Measurements from ENCODE around the gene CLCN6.
A peak's percentile ranks its signal among the peaks of the same experiment; 100 is the strongest.

DNA sequence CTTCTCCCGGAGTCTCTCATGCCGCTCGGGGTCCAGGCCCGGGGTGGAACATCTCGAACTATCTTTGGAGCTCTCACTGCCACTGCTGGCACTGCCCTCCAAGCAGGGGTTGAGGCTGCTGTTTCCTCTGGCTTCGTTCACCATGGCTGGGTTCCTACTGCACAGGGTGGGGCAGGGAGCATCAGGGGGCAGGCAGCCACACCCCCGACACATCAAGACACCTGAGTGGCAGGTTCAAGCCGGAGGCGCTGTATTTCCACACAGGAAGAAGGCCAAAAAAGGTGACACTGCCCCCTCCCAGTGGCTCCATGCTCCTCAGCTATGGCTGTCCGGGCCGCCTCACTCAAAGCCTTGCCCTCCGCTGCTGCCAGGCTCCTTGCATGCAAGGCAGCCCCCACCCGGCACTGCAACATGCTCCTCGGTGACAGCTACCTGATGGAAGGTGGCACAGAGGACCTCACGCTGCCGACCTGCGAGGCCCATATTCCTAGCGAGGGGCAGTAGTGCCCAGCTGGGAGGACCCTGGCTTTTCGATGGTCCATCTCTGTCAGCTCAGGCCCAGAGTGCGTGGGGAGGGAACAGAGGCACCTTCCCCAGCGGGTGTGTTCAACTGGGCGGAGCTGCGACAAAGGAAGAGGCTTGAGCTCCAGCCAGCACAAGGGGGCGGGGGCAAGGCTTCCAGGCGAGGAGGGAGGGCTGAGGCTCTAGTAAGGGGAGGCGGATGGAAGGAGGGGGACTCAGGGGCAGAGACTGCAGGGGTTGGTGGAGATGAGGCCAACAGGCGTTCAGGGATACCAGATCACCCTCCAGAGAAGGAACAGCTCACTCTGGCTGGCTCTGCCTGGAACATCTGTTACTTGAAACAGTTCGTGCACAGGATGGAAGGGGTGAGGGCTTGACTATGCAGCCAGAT lies 2.8 kb upstream of the CLCN6 start:
- TF ChIP-seq, protein P1, sequence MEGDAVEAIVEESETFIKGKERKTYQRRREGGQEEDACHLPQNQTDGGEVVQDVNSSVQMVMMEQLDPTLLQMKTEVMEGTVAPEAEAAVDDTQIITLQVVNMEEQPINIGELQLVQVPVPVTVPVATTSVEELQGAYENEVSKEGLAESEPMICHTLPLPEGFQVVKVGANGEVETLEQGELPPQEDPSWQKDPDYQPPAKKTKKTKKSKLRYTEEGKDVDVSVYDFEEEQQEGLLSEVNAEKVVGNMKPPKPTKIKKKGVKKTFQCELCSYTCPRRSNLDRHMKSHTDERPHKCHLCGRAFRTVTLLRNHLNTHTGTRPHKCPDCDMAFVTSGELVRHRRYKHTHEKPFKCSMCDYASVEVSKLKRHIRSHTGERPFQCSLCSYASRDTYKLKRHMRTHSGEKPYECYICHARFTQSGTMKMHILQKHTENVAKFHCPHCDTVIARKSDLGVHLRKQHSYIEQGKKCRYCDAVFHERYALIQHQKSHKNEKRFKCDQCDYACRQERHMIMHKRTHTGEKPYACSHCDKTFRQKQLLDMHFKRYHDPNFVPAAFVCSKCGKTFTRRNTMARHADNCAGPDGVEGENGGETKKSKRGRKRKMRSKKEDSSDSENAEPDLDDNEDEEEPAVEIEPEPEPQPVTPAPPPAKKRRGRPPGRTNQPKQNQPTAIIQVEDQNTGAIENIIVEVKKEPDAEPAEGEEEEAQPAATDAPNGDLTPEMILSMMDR (tag by site-specific recombination; IDR thresholded peaks at IDR 0.05) = no peak
- no peak for TF ChIP-seq MEIS1 (CRISPR knock-in tag; IDR thresholded peaks at IDR 0.05; ENCODE audit: borderline replicate concordance)
- TF ChIP-seq ZNF24 (tag by site-specific recombination; IDR thresholded peaks at IDR 0.05) = no peak
- TF ChIP-seq, protein P2, sequence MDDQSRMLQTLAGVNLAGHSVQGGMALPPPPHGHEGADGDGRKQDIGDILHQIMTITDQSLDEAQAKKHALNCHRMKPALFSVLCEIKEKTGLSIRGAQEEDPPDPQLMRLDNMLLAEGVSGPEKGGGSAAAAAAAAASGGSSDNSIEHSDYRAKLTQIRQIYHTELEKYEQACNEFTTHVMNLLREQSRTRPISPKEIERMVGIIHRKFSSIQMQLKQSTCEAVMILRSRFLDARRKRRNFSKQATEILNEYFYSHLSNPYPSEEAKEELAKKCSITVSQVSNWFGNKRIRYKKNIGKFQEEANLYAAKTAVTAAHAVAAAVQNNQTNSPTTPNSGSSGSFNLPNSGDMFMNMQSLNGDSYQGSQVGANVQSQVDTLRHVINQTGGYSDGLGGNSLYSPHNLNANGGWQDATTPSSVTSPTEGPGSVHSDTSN (CRISPR knock-in tag; IDR thresholded peaks at IDR 0.05) = peak; percentile 78; the same call in 1 of the 2 replicates
- no peak for TF ChIP-seq ZNF121 (tag by site-specific recombination; IDR thresholded peaks at IDR 0.05)
- TF ChIP-seq, protein P3, sequence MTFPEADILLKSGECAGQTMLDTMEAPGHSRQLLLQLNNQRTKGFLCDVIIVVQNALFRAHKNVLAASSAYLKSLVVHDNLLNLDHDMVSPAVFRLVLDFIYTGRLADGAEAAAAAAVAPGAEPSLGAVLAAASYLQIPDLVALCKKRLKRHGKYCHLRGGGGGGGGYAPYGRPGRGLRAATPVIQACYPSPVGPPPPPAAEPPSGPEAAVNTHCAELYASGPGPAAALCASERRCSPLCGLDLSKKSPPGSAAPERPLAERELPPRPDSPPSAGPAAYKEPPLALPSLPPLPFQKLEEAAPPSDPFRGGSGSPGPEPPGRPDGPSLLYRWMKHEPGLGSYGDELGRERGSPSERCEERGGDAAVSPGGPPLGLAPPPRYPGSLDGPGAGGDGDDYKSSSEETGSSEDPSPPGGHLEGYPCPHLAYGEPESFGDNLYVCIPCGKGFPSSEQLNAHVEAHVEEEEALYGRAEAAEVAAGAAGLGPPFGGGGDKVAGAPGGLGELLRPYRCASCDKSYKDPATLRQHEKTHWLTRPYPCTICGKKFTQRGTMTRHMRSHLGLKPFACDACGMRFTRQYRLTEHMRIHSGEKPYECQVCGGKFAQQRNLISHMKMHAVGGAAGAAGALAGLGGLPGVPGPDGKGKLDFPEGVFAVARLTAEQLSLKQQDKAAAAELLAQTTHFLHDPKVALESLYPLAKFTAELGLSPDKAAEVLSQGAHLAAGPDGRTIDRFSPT (tag by site-specific recombination; IDR thresholded peaks at IDR 0.05) = no peak

All from HEK293 (cell line).